H1 (cell line): ENCODE data around the gene EPHA6. TPM values are rescaled to one million over a fixed set of nuclear protein-coding genes. Genes with fewer than 3 reads are reported as not detected.

Experiments
- CTCF ChIA-PET: fragments of 300-600 bp; sonication (Branson Sonifier 250); formaldehyde crosslinking; loops from one replicate; lab custom pipeline; 2021; ENCODE audit not compliant: partially characterized antibody; lab: Charles Lee
- POLR2A ChIA-PET: fragments of 300-600 bp; sonication (Branson Sonifier 250); formaldehyde crosslinking; loops from one replicate; lab custom pipeline; 2021; ENCODE audit warnings: inconsistent platforms; ENCODE audit not compliant: partially characterized antibody; lab: Charles Lee
- DNase-seq, 2 experiments: peaks; one replicate each; pipeline versions ENCODE4 v3.0.0 to v3.0.0-alpha.2; 2010 to 2022; ENCODE audit warnings: low spot score in 2 of 2, low read depth in 1 of 2, mixed read lengths in 1 of 2
- FAIRE-seq: peaks from 2 replicates; lab custom pipeline; 2011; peaks lifted over from hg19 to GRCh38; lab: Jason Lieb, UNC
- H2AFZ ChIP-seq: 2 replicates; pipeline ENCODE4 v1.8.1; 2012; ENCODE audit warnings: low read length, inconsistent platforms
- H2AK5ac ChIP-seq: 2 replicates; pipeline ENCODE4 v1.6.1; 2013; ENCODE audit warnings: low read depth, low read length
- H2BK120ac ChIP-seq: replicated peaks from 2 replicates; pipeline ENCODE3; 2013; ENCODE audit warnings: low read depth, low read length, inconsistent platforms
- H2BK12ac ChIP-seq: 2 replicates; pipeline ENCODE4 v1.6.1; 2013; ENCODE audit warnings: low read depth, low read length
- H2BK15ac ChIP-seq: 2 replicates; pipeline ENCODE4 v1.6.1; 2013; ENCODE audit warnings: low read length
- H2BK20ac ChIP-seq: 2 replicates; pipeline ENCODE4 v1.6.1; 2013; ENCODE audit warnings: low read length
- H2BK5ac ChIP-seq: 2 replicates; pipeline ENCODE4 v1.6.1; 2013; ENCODE audit warnings: low read depth, low read length
- H3K14ac ChIP-seq: 2 replicates; pipeline ENCODE4 v1.6.1; 2013; ENCODE audit warnings: inconsistent platforms; ENCODE audit not compliant: insufficient read length
- H3K18ac ChIP-seq: 2 replicates; pipeline ENCODE4 v1.6.1; 2013; ENCODE audit warnings: low read length; ENCODE audit errors: extremely low read depth
- H3K23ac ChIP-seq: 2 replicates; pipeline ENCODE4 v1.6.1; 2013; ENCODE audit warnings: inconsistent platforms; ENCODE audit not compliant: insufficient read length
- H3K23me2 ChIP-seq: 2 replicates; pipeline ENCODE4 v1.6.1; 2013; ENCODE audit warnings: low read depth, low read length
- H3K27ac ChIP-seq: 2 replicates; pipeline ENCODE4 v1.6.1; 2011; ENCODE audit warnings: low read depth, low read length, inconsistent platforms
- H3K27me3 ChIP-seq, 4 experiments: replicated peaks in 1 of 4; 1 replicate in 1 of 4; 2 replicates in 3 of 4; pipeline versions ENCODE4 v1.6.1 to v1.8.1; 2011 to 2013; ENCODE audit warnings: low read length in 3 of 4, mild to moderate bottlenecking in 3 of 4, inconsistent platforms in 2 of 4, mixed read lengths in 2 of 4, moderate library complexity in 1 of 4; ENCODE audit not compliant: control insufficient read depth in 3 of 4, insufficient read depth in 3 of 4; ENCODE audit errors: extremely low read depth in 1 of 4
- H3K36me3 ChIP-seq, 4 experiments: 2 replicates each; pipeline versions ENCODE4 v1.6.1 to v1.8.1; 2011 to 2013; ENCODE audit warnings: mild to moderate bottlenecking in 4 of 4, low read length in 3 of 4, moderate library complexity in 2 of 4, control low read depth in 1 of 4, inconsistent platforms in 1 of 4; ENCODE audit not compliant: insufficient read depth in 4 of 4, control insufficient read depth in 2 of 4
- H3K4ac ChIP-seq: replicated peaks from 2 replicates; pipeline ENCODE3; 2013; ENCODE audit warnings: low read length, low read depth, mixed read lengths, inconsistent platforms; ENCODE audit not compliant: insufficient read length
- H3K4me1 ChIP-seq, 4 experiments: replicated peaks in 1 of 4; 1 replicate in 1 of 4; 2 replicates in 3 of 4; pipeline versions ENCODE4 v1.6.1 to v1.8.1; 2011 to 2013; ENCODE audit warnings: low read length in 3 of 4, inconsistent platforms in 2 of 4, mixed read lengths in 1 of 4; ENCODE audit not compliant: insufficient read depth in 4 of 4, control insufficient read depth in 3 of 4
- H3K4me2 ChIP-seq, 2 experiments: 2 replicates each; pipeline versions ENCODE4 v1.6.1 to v1.8.1; 2011 to 2013; ENCODE audit warnings: low read depth in 2 of 2, low read length in 2 of 2, control low read depth in 1 of 2, inconsistent platforms in 1 of 2, mild to moderate bottlenecking in 1 of 2; ENCODE audit not compliant: insufficient read depth in 1 of 2
- H3K4me3 ChIP-seq, 4 experiments: fragments of 200-600, 300-600 bp in 1 of 4; sonication (generic), shearing (Covaris generic), sonication (Bioruptor Twin) in 1 of 4; 2 replicates each; pipeline versions ENCODE4 v1.5.1 to v1.8.1; 2011 to 2016; ENCODE audit warnings: low read length in 4 of 4, low read depth in 3 of 4, control low read depth in 2 of 4, inconsistent platforms in 2 of 4, mild to moderate bottlenecking in 2 of 4, mixed read lengths in 1 of 4, moderate library complexity in 1 of 4; ENCODE audit not compliant: insufficient read depth in 2 of 4; ENCODE audit errors: extremely low read depth in 1 of 4
- H3K56ac ChIP-seq: replicated peaks from 2 replicates; pipeline ENCODE3; 2013; ENCODE audit warnings: low read depth, mild to moderate bottlenecking, mixed read lengths, low read length, inconsistent platforms; ENCODE audit not compliant: insufficient read length
- H3K79me1 ChIP-seq: 2 replicates; pipeline ENCODE4 v1.6.1; 2013; ENCODE audit warnings: low read depth, low read length, control low read depth
- H3K79me2 ChIP-seq, 2 experiments: 2 replicates each; pipeline versions ENCODE4 v1.6.1 to v1.8.1; 2012 to 2013; ENCODE audit warnings: low read length in 2 of 2, mild to moderate bottlenecking in 2 of 2, inconsistent platforms in 1 of 2; ENCODE audit not compliant: insufficient read depth in 2 of 2, control insufficient read depth in 1 of 2
- H3K9ac ChIP-seq, 4 experiments: replicated peaks in 1 of 4; 1 replicate in 1 of 4; 2 replicates in 3 of 4; pipeline versions ENCODE4 v1.6.1 to v1.8.1; 2011 to 2013; ENCODE audit warnings: low read depth in 3 of 4, low read length in 3 of 4, control low read depth in 2 of 4, mild to moderate bottlenecking in 2 of 4, moderate library complexity in 2 of 4, inconsistent platforms in 1 of 4; ENCODE audit errors: extremely low read depth in 1 of 4
- H3K9me3 ChIP-seq, 2 experiments: 2 replicates each; pipeline versions ENCODE4 v1.6.1 to v1.8.1; 2012 to 2013; ENCODE audit warnings: mild to moderate bottlenecking in 2 of 2, moderate library complexity in 2 of 2, control low read depth in 1 of 2, inconsistent platforms in 1 of 2, low read depth in 1 of 2, low read length in 1 of 2, mixed read lengths in 1 of 2; ENCODE audit not compliant: insufficient read depth in 2 of 2
- H4K20me1 ChIP-seq, 2 experiments: replicated peaks in 1 of 2; 2 replicates each; pipeline versions ENCODE3 to v1.8.1; 2011 to 2013; ENCODE audit warnings: inconsistent platforms in 2 of 2, low read length in 2 of 2, mild to moderate bottlenecking in 1 of 2; ENCODE audit not compliant: insufficient read depth in 2 of 2, control insufficient read depth in 1 of 2
- H4K5ac ChIP-seq: 2 replicates; pipeline ENCODE4 v1.6.1; 2013; ENCODE audit warnings: low read length, low read depth, mixed read lengths, inconsistent platforms; ENCODE audit not compliant: insufficient read length
- H4K8ac ChIP-seq: 2 replicates; pipeline ENCODE4 v1.8.0; 2013; ENCODE audit warnings: mild to moderate bottlenecking, moderate library complexity, low read length, inconsistent platforms; ENCODE audit not compliant: insufficient read depth; ENCODE audit errors: extremely low read depth
- H4K91ac ChIP-seq: replicated peaks from 2 replicates; pipeline ENCODE3; 2013; ENCODE audit warnings: low read length, mixed read lengths, inconsistent platforms; ENCODE audit not compliant: insufficient read length
- BRCA1 ChIP-seq: IDR thresholded peaks from 2 replicates; pipeline ENCODE4 v1.6.1; 2012; ENCODE audit warnings: low read depth, low read length, improper control_type of control experiment
- CTBP2 ChIP-seq: IDR thresholded peaks from 2 replicates; pipeline ENCODE4 v1.7.0; 2011; ENCODE audit warnings: borderline replicate concordance, mild to moderate bottlenecking, moderate library complexity, mixed read lengths, low read length; ENCODE audit not compliant: insufficient read depth, insufficient read length
- EP300 ChIP-seq, 2 experiments: IDR thresholded peaks; 1 replicate in 1 of 2; 2 replicates in 1 of 2; pipeline ENCODE4 v1.6.1; 2011 to 2012; ENCODE audit warnings: low read depth in 2 of 2, low read length in 2 of 2, mild to moderate bottlenecking in 2 of 2, borderline replicate concordance in 1 of 2, inconsistent platforms in 1 of 2, moderate library complexity in 1 of 2
- EZH2 ChIP-seq: fragments of 200-600 bp; sonication (generic); IDR thresholded peaks from 2 replicates; pipeline ENCODE4 v1.7.1; 2012; ENCODE audit warnings: low read depth, mild to moderate bottlenecking, moderate library complexity, low read length, inconsistent platforms; ENCODE audit not compliant: severe bottlenecking
- FOSL1 ChIP-seq: IDR thresholded peaks from 2 replicates; pipeline ENCODE4 v1.6.1; 2011; ENCODE audit warnings: mild to moderate bottlenecking, low read depth, low read length, moderate library complexity; ENCODE audit not compliant: insufficient read depth
- KDM1A ChIP-seq: fragments of 200-600, 300-600 bp; sonication (generic); IDR thresholded peaks from 2 replicates; pipeline ENCODE4 v1.7.1; 2016; ENCODE audit warnings: mild to moderate bottlenecking, low read length, borderline replicate concordance
- NANOG ChIP-seq: IDR thresholded peaks from 2 replicates; pipeline ENCODE4 v1.6.1; 2011; ENCODE audit warnings: low read length, low read depth, mild to moderate bottlenecking, inconsistent platforms; ENCODE audit not compliant: insufficient read depth, poor library complexity, severe bottlenecking
- POU5F1 ChIP-seq: IDR thresholded peaks from 2 replicates; pipeline ENCODE4 v1.6.1; 2011; ENCODE audit warnings: low read depth, mild to moderate bottlenecking, low read length, moderate library complexity
- SP4 ChIP-seq: IDR thresholded peaks from 2 replicates; pipeline ENCODE4 v1.6.1; 2012; ENCODE audit warnings: low read length, inconsistent platforms
- TAF1 ChIP-seq: IDR thresholded peaks from 2 replicates; pipeline ENCODE4 v1.6.1; 2011; ENCODE audit warnings: mild to moderate bottlenecking, low read depth, low read length
- WGBS, 2 experiments: shearing (Covaris generic) in 1 of 2; methylation state at CpG; one replicate each; pipeline versions ENCODE4 v1.1.6 to v1.1.7; 2013 to 2015; ENCODE audit warnings: low lambda C conversion rate in 2 of 2, mixed read lengths in 2 of 2, inconsistent platforms in 1 of 2, low coverage in 1 of 2, missing lambda C conversion rate in 1 of 2; ENCODE audit not compliant: insufficient replicate concordance in 2 of 2, insufficient coverage in 1 of 2, insufficient read length in 1 of 2; ENCODE audit errors: extremely low coverage in 1 of 2, missing lambda C conversion rate in 1 of 2; 5-methylcytosine and 5-hydroxymethylcytosine counted together
- polyA plus RNA-seq, 7 experiments: library from polyadenylated mRNA; depleted of rRNA in 3 of 7; stranded (reverse) in 5 of 7; unstranded in 2 of 7; fragments of >200 nt in 5 of 7; fragments of 200-250 nt in 2 of 7; gene quantifications; 1 replicate in 5 of 7; 2 replicates in 1 of 7; 4 replicates in 1 of 7; pipeline versions ENCODE4 v1.2.1 to v1.2.3, GENCODE V29; 2011 to 2013; ENCODE audit warnings: missing spikeins in 2 of 7, mixed read lengths in 2 of 7
- total RNA-seq: library from RNA; stranded (reverse); fragmentation: NEBNext Ultra II Directional; extraction: Animal tissue kit (Norgen Biotek cat#: 25700); gene quantifications from 2 replicates; pipeline ENCODE4 v1.2.1, GENCODE V29; 2021

EPHA6 gene
- total and polyA plus RNA-seq, 2 of the 8 experiments (the other 6 are each of a cell fraction or from before 2014, with no cell fraction given), result 0.83 to 3.2 TPM

DNA sequence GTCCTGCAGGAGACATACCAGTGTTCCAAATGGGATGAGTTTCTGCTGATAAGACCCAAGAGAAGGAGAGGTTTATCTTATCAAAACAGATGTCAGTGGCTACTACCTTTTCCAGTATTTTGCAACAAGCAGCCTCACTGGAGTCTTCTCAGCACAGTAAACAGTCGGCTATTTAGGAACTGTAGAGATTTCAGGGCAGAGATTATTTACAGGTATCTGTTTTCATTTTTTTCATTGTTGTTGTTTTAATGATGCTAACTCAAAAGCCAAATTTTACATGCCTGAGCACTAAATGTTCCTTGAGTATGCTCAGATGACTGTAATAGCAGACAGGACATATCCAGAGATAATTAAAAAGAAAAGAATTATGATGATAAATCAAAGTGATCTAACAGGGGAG, 252.1 kb downstream of the EPHA6 start:
- no peak for DNase-seq
- no peak overlapping the region for H2BK20ac ChIP-seq
- H2BK5ac ChIP-seq, result no peak overlapping the region
- H2AK5ac ChIP-seq, result no peak overlapping the region
- H3K9me3 ChIP-seq, result no peaks in the 10 kb centered on the region
- 86% methylated on average over 1 of the region's 1 CpG; no CpG with 5 or more reads in 1 of the 2 experiments for WGBS, 2 experiments
- no peak overlapping the region for H3K18ac ChIP-seq
- no peak overlapping the region for H2AFZ ChIP-seq
- CTCF ChIA-PET, result no interaction called here
- H3K27ac ChIP-seq, result no peak overlapping the region
- no peak overlapping the region for H3K4me2 ChIP-seq
- FAIRE-seq, result no peak
- TF ChIP-seq KDM1A, result no peak
- TF ChIP-seq BRCA1, result no peak
- TF ChIP-seq NANOG, result no peak
- no peak for TF ChIP-seq EZH2
- no peak for TF ChIP-seq FOSL1
- no peak for TF ChIP-seq TAF1
- no peak for TF ChIP-seq SP4
- TF ChIP-seq CTBP2, result no peak
- no peak for TF ChIP-seq POU5F1
- no peak for TF ChIP-seq EP300 (IDR thresholded peaks at IDR 0.05; ENCODE audit: borderline replicate concordance in 1 of 2, low read depth in 2 of 2, low read length in 2 of 2)
- TF ChIP-seq, all 59 proteins: peak for 0
- H4K8ac ChIP-seq, result no peak overlapping the region
- H3K27me3 ChIP-seq, result no peaks in the 10 kb centered on the region
- no peak overlapping the region for H3K23ac ChIP-seq
- no peak overlapping the region for H3K56ac ChIP-seq
- H3K23me2 ChIP-seq, result no peaks in the 10 kb centered on the region
- no peaks in the 10 kb centered on the region for H3K4me1 ChIP-seq
- no peak overlapping the region for H3K9ac ChIP-seq
- no peaks in the 10 kb centered on the region for H4K20me1 ChIP-seq
- H4K5ac ChIP-seq, result no peak overlapping the region
- no peak overlapping the region for H2BK12ac ChIP-seq
- no peaks in the 10 kb centered on the region for H3K79me2 ChIP-seq
- no peak overlapping the region for H3K4ac ChIP-seq
- no peaks in the 10 kb centered on the region for H3K36me3 ChIP-seq
- no peak overlapping the region for H4K91ac ChIP-seq
- H3K14ac ChIP-seq, result no peak overlapping the region
- no peak overlapping the region for H3K4me3 ChIP-seq
- POLR2A ChIA-PET, result no interaction called here
- H2BK120ac ChIP-seq, result no peak overlapping the region
- H2BK15ac ChIP-seq, result no peak overlapping the region
- no peaks in the 10 kb centered on the region for H3K79me1 ChIP-seq
